Gastroesophageal sphincter (tissue), 4 donors: ENCODE results near the gene TOMM20L. TPM values are rescaled to one million over a fixed set of nuclear protein-coding genes. Genes with fewer than 3 reads are reported as not detected.
A peak's percentile ranks its signal among the peaks of the same experiment; 100 is the strongest.
"Not testable (repeated sequence)": the region's sequence is repeated elsewhere in the genome, so short reads cannot be mapped to it uniquely, and the experiment has no call there.

Experiments
- ATAC-seq: fragments of 150-250 bp; one replicate; pipeline ENCODE4 v1.9.1; 2016; ENCODE audit warnings: mild to moderate bottlenecking, moderate library complexity
- H3K27ac ChIP-seq, 4 donors: fragments of 200-600 bp; sonication (generic) in 3 of 4; 1 replicate in 3 of 4; 2 replicates in 1 of 4; pipeline ENCODE4 v1.5.1; 2016 to 2019
- H3K27me3 ChIP-seq: fragments of 200-600 bp; sonication (generic); one replicate; pipeline ENCODE4 v1.5.1; 2019
- H3K36me3 ChIP-seq, 2 donors: fragments of 200-600 bp; sonication (generic); one replicate each; pipeline ENCODE4 v1.5.1; 2019; ENCODE audit warnings: control low read depth in 1 of 2
- H3K4me1 ChIP-seq, 3 donors: fragments of 200-600 bp; sonication (generic); 1 replicate in 2 of 3; 2 replicates in 1 of 3; pipeline ENCODE4 v1.5.1; 2016 to 2019; ENCODE audit warnings: control low read depth in 2 of 3
- H3K4me3 ChIP-seq, 2 donors: fragments of 200-600 bp; sonication (generic); one replicate each; pipeline ENCODE4 v1.5.1; 2019; ENCODE audit warnings: mild to moderate bottlenecking in 1 of 2, moderate library complexity in 1 of 2
- H3K9me3 ChIP-seq, 3 donors: fragments of 200-600 bp; sonication (generic); one replicate each; pipeline ENCODE4 v1.5.1; 2017 to 2019; ENCODE audit warnings: control low read depth in 2 of 3
- CTCF ChIP-seq, 4 experiments: fragments of 200-600 bp in 2 of 4; fragments of 450-650 bp in 2 of 4; sonication (generic) in 1 of 4; IDR thresholded peaks; one replicate each; pipeline ENCODE4 v1.5.1; 2017 to 2019; ENCODE audit warnings: antibody characterized with exemption in 4 of 4, mild to moderate bottlenecking in 2 of 4, moderate library complexity in 2 of 4
- EP300 ChIP-seq: sonication (generic); formaldehyde crosslinking; IDR thresholded peaks from one replicate; pipeline ENCODE4 v1.6.1; 2017; ENCODE audit warnings: antibody characterized with exemption, mild to moderate bottlenecking
- POLR2A ChIP-seq, 2 donors: fragments of 450-650 bp; IDR thresholded peaks; one replicate each; pipeline ENCODE4 v1.6.1; 2017; ENCODE audit warnings: antibody characterized with exemption in 2 of 2, mild to moderate bottlenecking in 2 of 2, moderate library complexity in 1 of 2
- POLR2AphosphoS5 ChIP-seq: sonication (generic); formaldehyde crosslinking; IDR thresholded peaks from one replicate; pipeline ENCODE4 v1.6.1; 2017; ENCODE audit warnings: antibody characterized with exemption
- WGBS, 2 donors: methylation state at CpG; one replicate each; pipeline ENCODE4 v1.1.5; 2018; ENCODE audit warnings: low coverage in 1 of 2; 5-methylcytosine and 5-hydroxymethylcytosine counted together
- total RNA-seq, 4 donors: library from RNA; depleted of rRNA; stranded (reverse); fragments of >200 nt; gene quantifications; one replicate each; pipeline ENCODE4 v1.1.0, GENCODE V29; 2016

Gene TOMM20L
- total RNA-seq, result not detected

GRCh38 chr14:58395812-58396788 is at the start of gene TOMM20L:
TOMM20L (plus strand) TSS chr14:58395930; CDS start chr14:58395958, 28 bp downstream.
- peak; percentile 95 for ATAC-seq
- Histone ChIP-seq H3K36me3 (no peaks in the 10 kb centered on the region), H3K27ac (peak within 1 kb of the TSS; percentile 64 to 89 (median 83)), H3K9me3 (no peaks in the 10 kb centered on the region), H3K4me3 (peak within 1 kb of the TSS; percentile 59 to 74), H3K4me1 (peaks cover 0 to 17% (median 0%) of the 10 kb centered on the region in 3 donors), H3K27me3 (no peaks in the 10 kb centered on the region)
- 46 to 96% methylated on average over 4 to 10 of the region's 86 CpGs for whole genome bisulfite sequencing, 2 donors
- peak; percentile 36 to 41 for TF ChIP-seq POLR2A (IDR thresholded peaks at IDR 0.05)
- no peak for TF ChIP-seq POLR2AphosphoS5
- TF ChIP-seq EP300, result no peak
- peak; percentile 89 to 92 (median 90) for TF ChIP-seq CTCF (IDR thresholded peaks at IDR 0.05)

GRCh38 chr14:58353516-58354299 is 42.0 kb upstream of the TOMM20L start:
- Histone ChIP-seq H3K27me3 (no peaks in the 10 kb centered on the region), H3K9me3 (no peaks in the 10 kb centered on the region), H3K36me3 (peaks cover 0 to 55% of the 10 kb centered on the region in 2 donors), H3K4me1 (peaks cover 0 to 6% (median 3%) of the 10 kb centered on the region in 3 donors), H3K4me3 (peak overlapping the region; percentile 15 to 17), H3K27ac (peak overlapping the region in 2 of 4 donors; percentile 35 to 42)
- WGBS, 2 donors, result 62 to 63% methylated on average over 4 of the region's 4 CpGs
- no peak for ATAC-seq
- TF ChIP-seq POLR2A (IDR thresholded peaks at IDR 0.05) (no peak), EP300 (no peak), POLR2AphosphoS5 (no peak), CTCF (IDR thresholded peaks at IDR 0.05) (no peak)

GRCh38 chr14:58354808-58355207 is 40.9 kb upstream of the TOMM20L start:
- H3K4me1 ChIP-seq, result peaks cover 0 to 6% (median 3%) of the 10 kb centered on the region in 3 donors
- H3K27me3 ChIP-seq, result no peaks in the 10 kb centered on the region
- no peaks in the 10 kb centered on the region for H3K9me3 ChIP-seq
- no peak for TF ChIP-seq CTCF (IDR thresholded peaks at IDR 0.05)
- no peak for TF ChIP-seq POLR2A (IDR thresholded peaks at IDR 0.05)
- no peak overlapping the region for H3K4me3 ChIP-seq
- ATAC-seq, result no peak
- WGBS, 2 donors, result 78 to 80% methylated on average over 1 to 2 of the region's 2 CpGs
- no peak overlapping the region for H3K27ac ChIP-seq
- H3K36me3 ChIP-seq, result peaks cover 0 to 55% of the 10 kb centered on the region in 2 donors

- H3K4me3 ChIP-seq, result no peak overlapping the region
- no peaks in the 10 kb centered on the region for H3K9me3 ChIP-seq
- ATAC-seq, result no peak
- peaks cover 0 to 57% of the 10 kb centered on the region in 2 donors for H3K36me3 ChIP-seq
- H3K27ac ChIP-seq, result no peak overlapping the region
- H3K4me1 ChIP-seq, result peaks cover 0 to 6% (median 3%) of the 10 kb centered on the region in 3 donors
- WGBS, 2 donors, result 30 to 55% methylated on average over 1 of the region's 1 CpG
- TF ChIP-seq POLR2A (IDR thresholded peaks at IDR 0.05) (no peak), POLR2AphosphoS5 (no peak), EP300 (no peak), CTCF (IDR thresholded peaks at IDR 0.05) (no peak)
- H3K27me3 ChIP-seq, result no peaks in the 10 kb centered on the region
Observed at GRCh38 chr14:58356268-58356667, 39.5 kb upstream of the TOMM20L start.

- ATAC-seq, H3K27ac ChIP-seq, H3K4me3 ChIP-seq, H3K27me3 ChIP-seq, H3K4me1 ChIP-seq, H3K9me3 ChIP-seq: not testable (repeated sequence)
- H3K36me3 ChIP-seq, result peaks cover 3 to 77% of the 10 kb centered on the region in 2 donors
- 100% methylated on average over 1 of the region's 1 CpG; no CpG with 5 or more reads in 1 of the 2 donors for WGBS, 2 donors
Observed at GRCh38 chr14:58362272-58362671, 33.5 kb upstream of the TOMM20L start.
